Gastrocnemius medialis (tissue), 4 donors: ENCODE results near the gene CDC42EP3. TPM values are rescaled to one million over a fixed set of nuclear protein-coding genes. Genes with fewer than 3 reads are reported as not detected.

Source experiments
- ATAC-seq, 2 donors: fragments of 150-250 bp; one replicate each; pipeline ENCODE4 v1.9.1; 2016
- DNase-seq, 2 donors: peaks; one replicate each; pipeline ENCODE4 v3.0.0-alpha.2; 2019
- H3K27ac ChIP-seq, 4 donors: fragments of 200-600 bp; sonication (generic); 1 replicate in 1 of 4; 2 replicates in 3 of 4; pipeline ENCODE4 v1.5.1; 2016 to 2018; ENCODE audit warnings: mild to moderate bottlenecking in 2 of 4, moderate library complexity in 1 of 4
- H3K27me3 ChIP-seq, 3 donors: fragments of 200-600 bp; sonication (generic) in 2 of 3; 1 replicate in 1 of 3; 2 replicates in 2 of 3; pipeline versions ENCODE4 v1.5.1 to v1.6.0; 2016 to 2019; ENCODE audit warnings: mild to moderate bottlenecking in 1 of 3, moderate library complexity in 1 of 3
- H3K36me3 ChIP-seq, 2 donors: fragments of 200-600 bp; sonication (generic) in 1 of 2; one replicate each; pipeline ENCODE4 v1.5.1; 2017 to 2018
- H3K4me1 ChIP-seq, 2 donors: fragments of 200-600 bp; sonication (generic) in 1 of 2; one replicate each; pipeline ENCODE4 v1.5.1; 2016 to 2017; ENCODE audit warnings: mild to moderate bottlenecking in 2 of 2
- H3K4me3 ChIP-seq, 4 donors: fragments of 200-600 bp; sonication (generic) in 3 of 4; 1 replicate in 1 of 4; 2 replicates in 3 of 4; pipeline ENCODE4 v1.5.1; 2016 to 2019; ENCODE audit warnings: mild to moderate bottlenecking in 2 of 4
- H3K9me3 ChIP-seq, 3 donors: fragments of 200-600 bp; sonication (generic) in 2 of 3; 1 replicate in 1 of 3; 2 replicates in 2 of 3; pipeline ENCODE4 v1.5.1; 2016 to 2019
- POLR2A ChIP-seq, 2 donors: fragments of 450-650 bp; IDR thresholded peaks; one replicate each; pipeline ENCODE4 v1.6.1; 2017; ENCODE audit warnings: antibody characterized with exemption in 2 of 2, mild to moderate bottlenecking in 2 of 2, moderate library complexity in 2 of 2
- in situ Hi-C, 4 donors: fragments of 200-750 bp; cut with MboI; loops; one replicate each; pipeline versions ENCODE4 v1.15.0 to v1.8.0; 2017; ENCODE audit warnings: low sequenced_read_pairs in 4 of 4
- intact Hi-C: fragments of 100-400 bp; cut with DNase I; formaldehyde crosslinking; loops from one replicate; pipeline ENCODE4 v1.15.1; 2023; ENCODE audit warnings: low total_unique reads
- total RNA-seq, 4 donors: library from RNA; depleted of rRNA; stranded (reverse); fragments of >200 nt; gene quantifications; one replicate each; pipeline versions ENCODE4 v1.1.0 to v1.2.3, GENCODE V29; 2016
- TF ChIP-seq, protein P1 (sequence below), 5 experiments: fragments of 450-650 bp in 3 of 5; fragments of 200-600 bp in 2 of 5; sonication (generic) in 2 of 5; IDR thresholded peaks in 4 of 5; conservative IDR thresholded peaks in 1 of 5; 1 replicate in 4 of 5; 2 replicates in 1 of 5; pipeline ENCODE4 v1.5.1; 2016 to 2019; ENCODE audit warnings: antibody characterized with exemption in 5 of 5, mild to moderate bottlenecking in 3 of 5, moderate library complexity in 3 of 5

The CDC42EP3 gene
- total RNA-seq, 4 donors from 2014 or later: 20.0 to 90.6 (median 57.2) TPM

DNA sequence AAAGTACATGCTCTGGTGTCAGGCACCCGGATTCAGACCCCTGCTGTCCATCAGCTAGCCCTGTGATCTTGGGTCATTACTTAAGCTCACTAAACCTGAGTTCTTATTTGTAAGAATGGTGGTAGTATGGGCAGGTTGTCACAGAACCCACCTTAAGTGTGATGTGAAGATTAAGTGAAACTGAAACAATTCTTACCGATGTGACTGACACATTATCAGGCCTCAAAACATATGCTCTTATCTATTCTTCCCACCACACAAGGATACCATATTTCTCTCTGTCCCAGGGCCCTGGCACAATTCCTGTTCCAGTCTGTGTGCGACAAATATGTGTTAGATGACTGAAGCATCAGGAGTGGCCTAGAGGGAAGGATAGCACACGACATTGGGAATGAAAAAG, 11.0 kb upstream of the CDC42EP3 start:
- no peak for DNase-seq
- Histone ChIP-seq H3K27me3 (no peaks in the 10 kb centered on the region), H3K4me1 (peaks cover 0 to 9% of the 10 kb centered on the region in 2 donors), H3K27ac (no peak overlapping the region), H3K36me3 (no peaks in the 10 kb centered on the region), H3K9me3 (no peaks in the 10 kb centered on the region), H3K4me3 (no peak overlapping the region)
- no peak for ATAC-seq
- no peak for TF ChIP-seq POLR2A (IDR thresholded peaks at IDR 0.05)
- TF ChIP-seq, protein P1, sequence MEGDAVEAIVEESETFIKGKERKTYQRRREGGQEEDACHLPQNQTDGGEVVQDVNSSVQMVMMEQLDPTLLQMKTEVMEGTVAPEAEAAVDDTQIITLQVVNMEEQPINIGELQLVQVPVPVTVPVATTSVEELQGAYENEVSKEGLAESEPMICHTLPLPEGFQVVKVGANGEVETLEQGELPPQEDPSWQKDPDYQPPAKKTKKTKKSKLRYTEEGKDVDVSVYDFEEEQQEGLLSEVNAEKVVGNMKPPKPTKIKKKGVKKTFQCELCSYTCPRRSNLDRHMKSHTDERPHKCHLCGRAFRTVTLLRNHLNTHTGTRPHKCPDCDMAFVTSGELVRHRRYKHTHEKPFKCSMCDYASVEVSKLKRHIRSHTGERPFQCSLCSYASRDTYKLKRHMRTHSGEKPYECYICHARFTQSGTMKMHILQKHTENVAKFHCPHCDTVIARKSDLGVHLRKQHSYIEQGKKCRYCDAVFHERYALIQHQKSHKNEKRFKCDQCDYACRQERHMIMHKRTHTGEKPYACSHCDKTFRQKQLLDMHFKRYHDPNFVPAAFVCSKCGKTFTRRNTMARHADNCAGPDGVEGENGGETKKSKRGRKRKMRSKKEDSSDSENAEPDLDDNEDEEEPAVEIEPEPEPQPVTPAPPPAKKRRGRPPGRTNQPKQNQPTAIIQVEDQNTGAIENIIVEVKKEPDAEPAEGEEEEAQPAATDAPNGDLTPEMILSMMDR (IDR thresholded peaks at IDR 0.05 in 4 of 5, conservative IDR thresholded peaks at IDR 0.05 in 1 of 5): no peak
- intact Hi-C loops (no loop called here), in situ Hi-C loops (loop anchor here in 1 of 4 donors (25.0 kb wide), 1 partner anchor 270 kb away; no protein-coding TSS in a partner anchor)

DNA sequence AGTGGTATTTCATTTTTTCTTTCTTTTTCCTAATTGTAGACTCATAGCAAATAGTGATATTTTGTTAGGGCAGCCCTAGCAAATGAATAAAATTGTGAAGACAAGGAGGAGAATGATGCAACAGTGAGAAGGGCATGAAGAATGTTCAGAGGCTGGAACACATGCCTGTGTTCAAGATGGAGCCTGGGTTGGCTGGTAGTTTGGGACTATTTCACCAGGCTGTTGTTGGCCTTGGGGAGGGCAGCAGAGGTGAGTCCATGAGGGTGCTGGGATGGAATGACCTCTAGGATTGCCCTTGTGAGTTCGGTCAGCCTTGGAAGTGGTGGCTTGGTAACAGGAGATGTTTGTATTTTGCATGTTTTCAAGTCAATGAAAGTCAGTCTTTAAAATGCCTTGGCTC, 10.1 kb upstream of the CDC42EP3 start:
- DNase-seq: no peak
- H3K9me3 ChIP-seq: no peaks in the 10 kb centered on the region
- H3K27ac ChIP-seq: no peak overlapping the region
- intact Hi-C loops (no loop called here), in situ Hi-C loops (loop anchor here in 1 of 4 donors (25.0 kb wide), 1 partner anchor 269 kb away; no protein-coding TSS in a partner anchor)
- H3K36me3 ChIP-seq: no peaks in the 10 kb centered on the region
- H3K4me3 ChIP-seq: no peak overlapping the region
- peaks cover 0 to 9% of the 10 kb centered on the region in 2 donors for H3K4me1 ChIP-seq
- TF ChIP-seq, protein P1 (IDR thresholded peaks at IDR 0.05 in 4 of 5, conservative IDR thresholded peaks at IDR 0.05 in 1 of 5): no peak
- TF ChIP-seq POLR2A (IDR thresholded peaks at IDR 0.05): no peak
- ATAC-seq: no peak
- no peaks in the 10 kb centered on the region for H3K27me3 ChIP-seq

DNA sequence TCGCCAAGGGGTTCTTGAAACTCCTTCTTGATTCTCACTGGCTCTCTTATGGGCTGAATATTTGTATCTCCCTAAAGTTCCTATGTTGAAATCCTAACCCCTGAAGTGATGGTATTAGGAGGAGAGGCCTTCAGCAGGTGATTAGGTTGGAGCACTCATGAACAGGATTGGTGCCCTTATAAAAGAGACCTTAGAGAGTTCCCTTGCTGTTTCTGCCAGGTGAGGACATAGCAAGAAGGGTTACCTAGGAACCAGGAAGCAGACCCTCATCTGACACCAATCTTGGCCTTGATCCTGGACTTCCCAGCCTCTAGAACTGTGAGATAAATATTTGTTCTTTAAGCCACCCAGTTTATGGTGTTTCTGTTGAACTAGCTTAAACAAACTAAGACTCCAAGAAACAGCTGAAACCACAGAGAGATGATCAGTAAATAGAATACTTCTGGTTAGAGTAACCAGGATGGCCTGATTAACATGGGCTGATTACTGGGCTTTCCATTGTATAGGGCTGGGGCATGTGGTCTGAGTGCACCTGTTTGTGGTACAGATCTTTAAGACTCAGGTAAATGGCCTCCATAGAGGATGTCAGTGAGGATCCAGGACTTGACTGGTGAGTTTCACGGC, 7.7 kb upstream of the CDC42EP3 start:
- no peaks in the 10 kb centered on the region for H3K27me3 ChIP-seq
- in situ Hi-C loops: loop anchor here in 1 of 4 donors (25.0 kb wide), 1 partner anchor 267 kb away; no protein-coding TSS in a partner anchor

DNA sequence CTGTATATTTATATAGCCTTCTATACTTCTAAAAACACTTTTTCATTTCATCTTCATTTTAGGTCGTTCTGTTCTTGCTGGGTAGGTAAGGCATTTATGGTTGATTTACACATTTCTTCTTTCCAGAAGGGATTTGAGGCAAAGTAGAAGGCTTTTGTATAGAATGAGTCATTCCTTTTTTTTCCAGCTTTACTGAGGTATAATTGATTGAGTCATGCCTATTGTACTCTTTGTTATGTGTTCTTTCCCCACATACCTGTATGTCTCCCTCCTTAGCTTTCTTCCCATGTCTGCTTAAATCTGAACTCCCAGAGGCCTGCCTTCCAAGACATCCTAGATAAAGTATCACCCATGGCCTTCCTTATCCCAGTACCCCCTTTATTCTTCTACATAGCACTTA, 4.8 kb upstream of the CDC42EP3 start:
- H3K4me1 ChIP-seq: peaks cover 0 to 16% of the 10 kb centered on the region in 2 donors
- in situ Hi-C loops: loop anchor here in 1 of 4 donors (25.0 kb wide), 1 partner anchor 264 kb away; no protein-coding TSS in a partner anchor
- H3K36me3 ChIP-seq: no peaks in the 10 kb centered on the region
- no peaks in the 10 kb centered on the region for H3K9me3 ChIP-seq
- intact Hi-C loops: loop anchor here (10.0 kb wide), 1 partner anchor 171 kb away; no protein-coding TSS in a partner anchor
- ATAC-seq: no peak
- H3K27ac ChIP-seq: no peak overlapping the region
- H3K4me3 ChIP-seq: no peak overlapping the region
- TF ChIP-seq, protein P1 (IDR thresholded peaks at IDR 0.05 in 4 of 5, conservative IDR thresholded peaks at IDR 0.05 in 1 of 5): no peak
- TF ChIP-seq POLR2A (IDR thresholded peaks at IDR 0.05): no peak
- no peaks in the 10 kb centered on the region for H3K27me3 ChIP-seq
- no peak for DNase-seq

More for the DNA sequence above, 7.7 kb upstream of the CDC42EP3 start:
- Histone ChIP-seq H3K4me3 (no peak overlapping the region), H3K4me1 (peaks cover 0 to 9% of the 10 kb centered on the region in 2 donors), H3K9me3 (no peaks in the 10 kb centered on the region), H3K36me3 (no peaks in the 10 kb centered on the region), H3K27ac (no peak overlapping the region)
- TF ChIP-seq, protein P1 (IDR thresholded peaks at IDR 0.05 in 4 of 5, conservative IDR thresholded peaks at IDR 0.05 in 1 of 5): no peak
- TF ChIP-seq POLR2A (IDR thresholded peaks at IDR 0.05): no peak
- no peak for DNase-seq
- intact Hi-C loops: loop anchor here (10.0 kb wide), 1 partner anchor 174 kb away; no protein-coding TSS in a partner anchor
- no peak for ATAC-seq
